ENCODE results near the gene LYG2.

DNA sequence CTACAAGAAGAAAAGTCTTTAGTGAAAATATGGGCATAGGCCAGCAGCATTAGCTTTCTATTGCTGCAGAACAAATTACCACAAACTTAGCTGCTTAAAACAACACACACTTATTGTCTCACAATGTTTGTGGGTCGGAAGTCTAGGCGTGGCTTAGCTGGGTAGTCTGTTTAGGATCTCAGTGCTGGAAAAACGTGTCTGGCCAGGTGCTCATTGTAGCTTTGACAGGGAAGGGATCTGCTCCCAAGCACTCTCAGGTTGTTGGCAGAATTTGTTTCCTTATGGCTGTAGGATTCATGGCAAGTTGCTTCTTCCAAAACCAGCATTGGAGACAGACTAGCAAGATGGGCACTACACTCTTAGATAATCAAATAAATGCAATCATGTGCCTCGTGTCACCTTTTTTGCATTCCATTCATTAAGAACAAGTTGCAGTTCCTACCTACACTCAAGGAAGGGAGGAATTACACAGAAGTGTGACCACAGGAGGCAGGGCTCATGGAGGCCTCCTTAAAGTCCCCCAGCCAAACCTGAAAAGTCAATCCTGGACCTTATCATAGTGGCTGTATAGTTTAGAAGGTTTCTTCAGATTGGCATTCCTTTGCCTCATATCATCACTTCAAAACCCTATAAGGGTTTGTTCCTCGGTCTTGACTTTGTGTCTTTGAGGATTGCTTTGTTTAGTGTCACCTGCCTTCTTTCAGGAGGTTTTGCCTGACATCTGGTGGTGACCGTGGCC is 57.2 kb downstream of the LYG2 start:
- TF ChIP-seq, protein P1, sequence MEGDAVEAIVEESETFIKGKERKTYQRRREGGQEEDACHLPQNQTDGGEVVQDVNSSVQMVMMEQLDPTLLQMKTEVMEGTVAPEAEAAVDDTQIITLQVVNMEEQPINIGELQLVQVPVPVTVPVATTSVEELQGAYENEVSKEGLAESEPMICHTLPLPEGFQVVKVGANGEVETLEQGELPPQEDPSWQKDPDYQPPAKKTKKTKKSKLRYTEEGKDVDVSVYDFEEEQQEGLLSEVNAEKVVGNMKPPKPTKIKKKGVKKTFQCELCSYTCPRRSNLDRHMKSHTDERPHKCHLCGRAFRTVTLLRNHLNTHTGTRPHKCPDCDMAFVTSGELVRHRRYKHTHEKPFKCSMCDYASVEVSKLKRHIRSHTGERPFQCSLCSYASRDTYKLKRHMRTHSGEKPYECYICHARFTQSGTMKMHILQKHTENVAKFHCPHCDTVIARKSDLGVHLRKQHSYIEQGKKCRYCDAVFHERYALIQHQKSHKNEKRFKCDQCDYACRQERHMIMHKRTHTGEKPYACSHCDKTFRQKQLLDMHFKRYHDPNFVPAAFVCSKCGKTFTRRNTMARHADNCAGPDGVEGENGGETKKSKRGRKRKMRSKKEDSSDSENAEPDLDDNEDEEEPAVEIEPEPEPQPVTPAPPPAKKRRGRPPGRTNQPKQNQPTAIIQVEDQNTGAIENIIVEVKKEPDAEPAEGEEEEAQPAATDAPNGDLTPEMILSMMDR (IDR thresholded peaks at IDR 0.05; ENCODE audit: low read depth, low read length, poor library complexity, severe bottlenecking): no peak
- TF ChIP-seq EZH2phosphoT487 (IDR thresholded peaks at IDR 0.05; ENCODE audit: borderline replicate concordance, low read length): no peak

All from DOHH2 (cell line).